ENCODE results near the gene PROB1. TPM values are rescaled to one million over a fixed set of nuclear protein-coding genes. Genes with fewer than 3 reads are reported as not detected.
"Not testable (repeated sequence)": the region's sequence is repeated elsewhere in the genome, so short reads cannot be mapped to it uniquely, and the experiment has no call there.

PROB1 gene
- total RNA-seq, 1 donor from 2014 or later = 58.8 TPM

DNA sequence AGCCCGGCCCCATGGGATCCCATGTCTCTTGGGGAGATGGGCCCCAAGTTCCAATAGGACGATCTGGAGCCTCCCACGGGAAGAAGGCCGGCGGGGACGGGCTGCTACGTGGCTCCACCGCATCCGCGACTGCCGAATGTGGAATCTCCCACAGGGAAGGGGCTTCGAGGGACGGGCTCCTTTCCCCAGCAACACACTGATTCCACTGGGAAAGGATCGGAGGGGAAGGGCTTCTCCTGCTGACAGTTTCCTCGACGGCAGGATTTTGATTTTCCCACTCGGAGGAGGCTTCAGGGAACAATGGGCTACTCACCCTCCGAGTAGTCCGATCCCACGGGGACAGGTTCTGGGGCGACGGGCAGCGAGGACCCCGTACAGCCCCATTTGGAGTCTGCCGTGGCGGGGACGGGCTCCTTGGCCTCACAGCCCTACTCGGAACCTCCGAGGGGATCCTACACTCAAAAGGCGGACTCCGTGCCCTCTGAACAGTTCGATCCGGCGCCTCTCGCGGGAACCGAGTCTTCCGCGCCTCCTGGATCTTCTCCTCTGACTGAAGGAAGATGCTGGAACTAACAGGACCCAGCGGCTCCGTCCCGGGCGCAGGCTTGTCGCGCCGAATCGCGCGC, 1.3 kb downstream of the PROB1 start:
- no peak for DNase-seq (ENCODE audit: low read depth)

DNA sequence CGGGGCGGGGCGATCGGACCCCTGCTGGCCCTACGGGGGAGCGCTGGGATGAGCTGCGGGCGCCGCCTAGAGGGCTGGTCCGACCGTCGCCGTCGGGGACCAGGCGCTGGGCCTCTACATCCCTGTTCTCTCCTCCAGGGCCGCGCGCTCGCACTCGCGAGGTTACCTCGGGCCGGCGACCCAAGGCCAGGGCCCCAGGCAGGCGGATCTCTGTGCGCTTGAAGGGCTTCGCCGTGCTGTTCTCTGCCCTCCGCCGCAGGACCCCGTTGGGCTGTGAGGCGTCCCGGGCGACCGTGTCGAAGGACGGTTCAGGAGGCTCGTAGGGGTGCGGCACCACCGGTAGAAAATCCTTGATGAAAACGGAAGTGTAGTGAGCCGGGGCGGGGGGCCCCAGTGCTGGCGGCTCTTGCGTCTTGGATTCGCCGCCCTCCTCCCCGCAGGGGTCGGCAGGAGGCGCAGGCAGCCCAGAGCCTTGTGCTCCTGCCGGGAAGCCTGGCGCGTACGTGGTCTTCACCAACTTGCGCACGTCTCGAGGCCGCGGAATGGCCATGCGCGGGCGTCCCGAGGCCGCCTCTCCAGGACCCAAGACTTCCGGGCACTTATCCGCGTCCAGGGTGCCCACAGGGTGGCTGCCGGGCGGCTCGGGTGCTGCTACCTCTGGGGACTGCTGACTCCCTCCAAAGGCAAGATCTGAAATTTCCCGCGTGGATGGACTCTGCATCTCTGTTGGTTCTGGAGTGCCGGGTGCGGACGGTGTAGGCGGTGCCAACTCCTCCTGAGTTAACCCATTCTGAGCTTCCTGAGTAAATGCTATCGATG, 2.0 kb downstream of the PROB1 start:
- DNase-seq (ENCODE audit: low read depth) = no peak

- DNase-seq (ENCODE audit: low read depth) = no peak
These were observed 2.6 kb downstream of the PROB1 start for GRCh38 chr5:139392324-139392677.

GRCh38 chr5:139391570-139392323, 3.2 kb downstream of the PROB1 start:
- DNase-seq (ENCODE audit: low read depth) = peak; percentile 48

DNA sequence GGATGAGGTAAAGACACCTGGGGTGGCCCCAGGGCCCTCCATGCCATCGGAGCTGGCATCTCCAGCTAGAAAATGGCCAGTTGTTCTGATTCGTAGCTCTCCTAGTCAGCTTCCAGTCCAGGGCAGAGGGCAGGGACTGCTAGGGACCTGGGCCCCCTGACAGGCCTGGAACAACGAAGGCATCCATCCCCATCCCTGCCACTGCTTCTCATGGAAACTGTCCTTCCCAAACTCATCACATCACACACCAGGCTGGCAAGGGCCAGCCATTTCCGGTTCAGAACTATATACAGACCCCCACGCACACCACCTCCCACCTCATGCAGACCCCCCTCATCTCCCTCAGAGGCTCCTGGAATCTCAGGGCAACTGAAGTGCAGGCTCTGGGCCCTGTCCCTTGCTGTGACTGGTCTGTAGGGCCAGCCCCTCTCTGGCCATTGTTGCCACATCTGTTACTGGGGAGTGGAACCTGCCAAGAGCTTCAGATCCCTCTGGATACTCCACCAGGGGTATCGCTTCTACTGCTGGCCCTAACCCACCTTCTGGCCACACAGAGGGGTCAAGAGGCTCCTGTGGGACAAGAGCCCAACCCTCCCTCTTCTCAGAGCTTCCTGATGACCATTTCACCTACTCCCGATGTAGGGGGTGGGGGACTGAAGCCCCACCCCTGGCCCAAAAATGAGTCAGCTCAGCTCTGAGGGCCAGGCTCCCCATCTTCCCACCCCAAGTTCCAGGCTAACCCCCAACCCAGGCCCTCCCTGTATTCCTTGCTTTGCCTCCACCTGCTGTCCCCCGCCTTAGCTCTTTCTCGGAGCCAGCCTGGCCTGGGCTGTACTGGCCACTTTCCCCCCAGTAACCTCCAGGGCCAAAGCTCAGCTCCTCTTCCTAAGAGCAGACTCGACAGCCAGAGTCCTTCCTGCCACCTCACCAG, 4.0 kb downstream of the PROB1 start:
- DNase-seq (ENCODE audit: low read depth) = no peak

GRCh38 chr5:139389701-139390638, 4.9 kb downstream of the PROB1 start, which contains the start of gene MZB1:
Gene MZB1, minus strand, starts transcription at chr5:139389913. Its CDS starts 57 bp downstream, at chr5:139389856.
- peak; percentile 50 for DNase-seq (ENCODE audit: low read depth)

GRCh38 chr5:139388198-139388821, 6.6 kb downstream of the PROB1 start:
- no peak for DNase-seq (ENCODE audit: low read depth)

- no peak for DNase-seq (ENCODE audit: low read depth)
These were observed 7.2 kb downstream of the PROB1 start for GRCh38 chr5:139387611-139388197.

- not testable (repeated sequence) for DNase-seq (ENCODE audit: low read depth)
These were observed 7.9 kb downstream of the PROB1 start for GRCh38 chr5:139386956-139387355.

DNA sequence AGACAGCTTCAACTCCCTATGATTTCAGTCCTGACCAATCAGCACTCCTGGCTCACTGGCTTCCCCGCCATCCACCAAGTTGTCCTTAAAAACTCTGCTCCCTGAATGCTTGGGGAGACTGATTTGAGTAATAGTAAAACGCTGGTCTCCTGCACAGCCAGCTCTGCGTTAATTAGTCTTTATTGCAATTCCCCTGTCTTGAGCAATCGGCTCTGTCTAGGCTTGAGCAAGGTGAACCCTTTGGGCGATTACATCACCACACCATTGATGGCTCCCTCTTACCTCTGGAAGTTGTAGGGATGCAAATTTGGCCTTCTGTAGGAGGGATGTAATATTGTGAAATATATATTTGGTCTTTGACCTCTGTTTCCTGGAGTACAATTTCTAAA, 8.9 kb downstream of the PROB1 start:
- DNase-seq (ENCODE audit: low read depth) = no peak

GRCh38 chr5:139385061-139386049, 9.5 kb downstream of the PROB1 start:
- peak; percentile 39 for DNase-seq (ENCODE audit: low read depth)

- DNase-seq (ENCODE audit: low read depth) = no peak
These were observed 10.3 kb downstream of the PROB1 start for GRCh38 chr5:139384591-139385051.

DNA sequence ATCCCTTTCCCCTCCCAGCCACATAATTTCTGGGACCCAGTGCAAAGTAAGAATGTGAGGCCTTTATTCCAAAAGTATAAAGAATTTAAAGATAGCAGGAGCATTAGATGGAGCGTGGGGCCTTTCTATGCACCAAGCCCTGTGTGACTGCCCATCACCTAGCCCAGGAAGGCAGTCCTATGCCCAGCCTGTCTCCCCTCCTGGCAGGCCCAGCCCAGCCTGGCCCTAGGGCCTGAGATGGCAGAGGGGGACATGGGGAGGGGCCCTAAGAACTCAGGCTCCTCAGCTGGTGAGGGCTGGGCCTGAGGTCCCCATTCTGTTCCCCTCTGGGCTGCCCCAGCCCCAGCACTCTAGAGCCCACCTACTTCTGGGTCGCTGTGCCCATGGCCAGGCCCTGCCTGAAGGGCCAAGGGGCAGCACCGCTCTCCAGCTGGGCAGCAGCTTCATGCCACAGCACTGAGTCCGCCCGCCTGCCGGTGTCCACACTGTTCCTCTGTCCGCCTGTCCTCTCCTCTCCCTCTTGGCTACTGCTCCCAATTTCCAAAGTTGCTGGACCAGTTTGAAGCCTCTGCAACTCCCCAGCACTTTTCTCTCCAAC, 10.8 kb downstream of the PROB1 start:
- DNase-seq (ENCODE audit: low read depth) = no peak

- DNase-seq (ENCODE audit: low read depth) = no peak
These were observed 11.5 kb downstream of the PROB1 start, which contains the start of gene SLC23A1 for GRCh38 chr5:139383275-139383992. Gene SLC23A1, minus strand, starts transcription at chr5:139383297. Its CDS starts 44 bp downstream, at chr5:139383253.

GRCh38 chr5:139382807-139383206, 12.1 kb downstream of the PROB1 start:
- no peak for DNase-seq (ENCODE audit: low read depth)
